ENCODE data around the gene DGKB.

Gene DGKB

DNA sequence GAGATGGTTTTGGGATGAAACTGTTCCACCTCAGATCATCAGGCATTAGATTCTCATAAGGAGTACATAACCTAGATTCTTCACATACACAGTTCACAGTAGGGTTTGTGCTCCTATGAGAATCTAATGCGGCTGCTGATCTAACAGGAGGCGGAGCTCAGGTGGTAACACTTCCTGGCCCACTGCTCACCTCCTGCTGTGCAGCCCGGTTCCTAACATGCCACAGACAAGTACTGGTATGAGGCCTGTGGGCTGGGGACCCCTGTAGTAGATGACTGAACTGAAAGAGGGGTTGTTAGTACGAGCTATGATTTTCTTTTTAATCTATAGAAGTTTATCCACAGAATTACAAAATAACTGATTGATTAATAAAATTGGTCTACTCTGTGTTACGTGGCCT is 48.1 kb downstream of the DGKB start:
- TF ChIP-seq, protein P1, sequence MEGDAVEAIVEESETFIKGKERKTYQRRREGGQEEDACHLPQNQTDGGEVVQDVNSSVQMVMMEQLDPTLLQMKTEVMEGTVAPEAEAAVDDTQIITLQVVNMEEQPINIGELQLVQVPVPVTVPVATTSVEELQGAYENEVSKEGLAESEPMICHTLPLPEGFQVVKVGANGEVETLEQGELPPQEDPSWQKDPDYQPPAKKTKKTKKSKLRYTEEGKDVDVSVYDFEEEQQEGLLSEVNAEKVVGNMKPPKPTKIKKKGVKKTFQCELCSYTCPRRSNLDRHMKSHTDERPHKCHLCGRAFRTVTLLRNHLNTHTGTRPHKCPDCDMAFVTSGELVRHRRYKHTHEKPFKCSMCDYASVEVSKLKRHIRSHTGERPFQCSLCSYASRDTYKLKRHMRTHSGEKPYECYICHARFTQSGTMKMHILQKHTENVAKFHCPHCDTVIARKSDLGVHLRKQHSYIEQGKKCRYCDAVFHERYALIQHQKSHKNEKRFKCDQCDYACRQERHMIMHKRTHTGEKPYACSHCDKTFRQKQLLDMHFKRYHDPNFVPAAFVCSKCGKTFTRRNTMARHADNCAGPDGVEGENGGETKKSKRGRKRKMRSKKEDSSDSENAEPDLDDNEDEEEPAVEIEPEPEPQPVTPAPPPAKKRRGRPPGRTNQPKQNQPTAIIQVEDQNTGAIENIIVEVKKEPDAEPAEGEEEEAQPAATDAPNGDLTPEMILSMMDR (IDR thresholded peaks at IDR 0.05; ENCODE audit: extremely low read depth, missing control alignments), result no peak
- no peak for DNase-seq (ENCODE audit: low spot score)

GRCh38 chr7:14851610-14852009 is 50.9 kb downstream of the DGKB start:
- TF ChIP-seq, protein P1 (IDR thresholded peaks at IDR 0.05; ENCODE audit: extremely low read depth, missing control alignments), result no peak
- no peak for DNase-seq (ENCODE audit: low spot score)

- no peak for DNase-seq (ENCODE audit: low spot score)
- TF ChIP-seq, protein P1 (IDR thresholded peaks at IDR 0.05; ENCODE audit: extremely low read depth, missing control alignments), result no peak
These were observed 52.5 kb downstream of the DGKB start for GRCh38 chr7:14850039-14850438.

- DNase-seq (ENCODE audit: low spot score), result no peak
- TF ChIP-seq, protein P1 (IDR thresholded peaks at IDR 0.05; ENCODE audit: extremely low read depth, missing control alignments), result no peak
These were observed 56.1 kb downstream of the DGKB start for GRCh38 chr7:14846405-14846804.

DNA sequence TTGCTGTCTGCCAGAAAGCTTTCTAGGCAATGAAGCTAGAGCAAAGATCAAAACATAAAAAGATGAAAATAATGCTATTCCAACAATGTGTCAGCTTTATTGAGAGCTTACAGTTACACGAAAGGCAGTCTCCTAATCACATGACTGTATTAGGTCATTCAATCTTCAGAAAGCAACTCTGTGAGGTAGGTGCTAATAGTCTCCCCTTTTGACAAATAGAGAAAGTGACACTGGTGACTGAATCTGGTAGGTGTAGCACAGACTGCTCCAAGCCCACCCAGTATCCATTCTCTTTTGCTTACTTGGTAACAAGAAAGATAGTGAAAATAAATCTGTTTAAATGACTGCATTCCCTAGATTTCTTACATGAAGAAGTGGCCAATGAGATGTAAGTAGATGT is 58.8 kb downstream of the DGKB start:
- TF ChIP-seq, protein P1 (IDR thresholded peaks at IDR 0.05; ENCODE audit: extremely low read depth, missing control alignments), result no peak

GRCh38 chr7:14842523-14842922 is 60.0 kb downstream of the DGKB start:
- DNase-seq (ENCODE audit: low spot score), result no peak
- TF ChIP-seq, protein P1 (IDR thresholded peaks at IDR 0.05; ENCODE audit: extremely low read depth, missing control alignments), result no peak

More for the DNA sequence above, 58.8 kb downstream of the DGKB start:
- DNase-seq (ENCODE audit: low spot score), result no peak

DNA sequence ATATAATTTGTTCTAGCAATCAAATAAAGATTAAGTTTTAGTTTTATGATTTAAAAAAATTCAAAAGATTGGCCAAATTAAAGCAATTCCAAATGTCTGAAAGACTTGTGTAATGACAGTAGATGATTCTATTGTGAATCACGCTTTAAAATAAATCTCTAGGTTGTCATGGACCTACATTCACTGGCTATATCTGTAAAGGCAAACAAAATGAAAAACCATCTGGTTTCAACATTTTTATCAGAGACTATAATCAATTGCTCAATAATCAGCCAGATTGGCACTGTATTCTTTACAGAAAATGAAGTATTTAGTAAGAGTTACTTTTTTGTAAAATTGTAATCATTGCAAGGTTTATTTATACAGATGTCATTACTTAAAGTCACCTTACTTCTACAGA is 60.7 kb downstream of the DGKB start:
- no peak for DNase-seq (ENCODE audit: low spot score)
- TF ChIP-seq, protein P1 (IDR thresholded peaks at IDR 0.05; ENCODE audit: extremely low read depth, missing control alignments), result no peak

Data from GM20000 (cell line).